Measurements from ENCODE around the gene MYCBP2.

DNA sequence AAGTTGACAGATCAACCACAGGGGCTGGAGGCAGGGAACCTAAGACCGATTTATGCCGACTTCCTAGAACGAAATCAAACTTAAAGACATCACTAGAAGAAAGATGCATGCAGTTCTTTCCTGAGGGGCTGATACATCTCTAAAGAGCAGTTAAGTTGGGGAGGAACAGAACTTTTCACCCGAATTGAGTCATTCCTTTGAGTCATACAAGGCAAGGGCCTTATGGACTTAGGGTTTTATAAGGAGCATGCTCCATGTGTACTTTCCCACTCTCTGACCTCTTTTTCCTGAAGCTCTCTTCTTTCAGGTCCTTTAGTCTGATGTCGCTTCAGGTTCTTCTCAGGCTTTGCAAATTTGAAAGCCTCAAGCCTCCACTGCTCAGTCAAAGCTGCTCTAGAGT, 292.0 kb downstream of the MYCBP2 start:
- TF ChIP-seq GATA2 (IDR thresholded peaks at IDR 0.05; ENCODE audit: low read depth, low read length) (no peak), GATA3 (IDR thresholded peaks at IDR 0.05; ENCODE audit: low read depth, low read length) (no peak)
